ENCODE measurements around the gene FAM228A.

FAM228A gene

DNA sequence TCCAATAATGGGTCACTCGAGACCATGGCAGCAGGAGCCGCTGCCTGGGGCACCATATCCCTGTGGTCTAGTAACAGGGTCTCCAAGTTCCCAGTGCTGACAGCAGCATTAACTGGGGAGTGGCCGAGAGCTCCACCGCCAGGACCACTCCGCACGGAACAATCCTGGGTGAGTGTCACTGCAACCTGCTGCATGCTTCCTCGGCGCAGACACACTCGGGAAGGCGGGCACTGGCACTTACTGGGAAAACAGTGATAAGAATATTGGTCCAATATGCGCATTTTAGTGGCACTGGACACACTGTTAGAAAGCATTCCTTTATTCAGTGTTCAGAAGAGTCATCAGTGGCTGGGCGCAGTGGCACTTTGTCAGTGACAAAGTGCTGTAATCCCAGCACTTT is 29.7 kb downstream of the FAM228A start:
- Mint-ChIP-seq H3K27me3 (ENCODE audit: low read depth, poor library complexity) (peaks cover 3% of the 10 kb centered on the region), H3K27ac (no peak overlapping the region), H3K4me1 (peaks cover 30% of the 10 kb centered on the region), H3K36me3 (ENCODE audit: low read depth) (no peaks in the 10 kb centered on the region), H3K4me3 (no peak overlapping the region), H3K9me3 (no peaks in the 10 kb centered on the region)
- no peak for DNase-seq
- no peak for TF ChIP-seq CTCF (IDR thresholded peaks at IDR 0.05)

DNA sequence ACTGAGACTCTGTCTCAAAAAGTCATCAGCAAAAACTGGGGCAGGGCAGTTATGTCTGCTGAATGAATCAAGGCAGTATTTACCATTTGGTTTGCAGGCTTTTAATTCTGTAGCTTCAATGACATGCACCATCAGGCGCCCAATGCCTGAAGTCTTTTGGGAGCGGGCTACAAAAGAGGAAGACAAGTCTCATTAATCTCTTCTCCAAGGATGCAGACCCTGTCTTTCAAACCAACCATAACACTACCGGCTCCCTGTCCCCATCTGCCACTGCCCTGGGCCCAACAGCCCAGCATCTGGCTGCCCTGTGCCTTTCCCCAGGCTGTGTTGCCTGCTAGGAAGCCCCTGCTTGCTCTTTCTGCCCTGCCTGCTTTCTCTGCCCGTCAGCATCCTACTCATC is 30.3 kb downstream of the FAM228A start:
- no peak for DNase-seq
- H3K4me3 Mint-ChIP-seq = no peak overlapping the region
- H3K27ac Mint-ChIP-seq = no peak overlapping the region
- no peak for TF ChIP-seq CTCF (IDR thresholded peaks at IDR 0.05)
- no peaks in the 10 kb centered on the region for H3K9me3 Mint-ChIP-seq
- peaks cover 3% of the 10 kb centered on the region for H3K27me3 Mint-ChIP-seq (ENCODE audit: low read depth, poor library complexity)
- H3K36me3 Mint-ChIP-seq (ENCODE audit: low read depth) = no peaks in the 10 kb centered on the region
- H3K4me1 Mint-ChIP-seq = peaks cover 30% of the 10 kb centered on the region

DNA sequence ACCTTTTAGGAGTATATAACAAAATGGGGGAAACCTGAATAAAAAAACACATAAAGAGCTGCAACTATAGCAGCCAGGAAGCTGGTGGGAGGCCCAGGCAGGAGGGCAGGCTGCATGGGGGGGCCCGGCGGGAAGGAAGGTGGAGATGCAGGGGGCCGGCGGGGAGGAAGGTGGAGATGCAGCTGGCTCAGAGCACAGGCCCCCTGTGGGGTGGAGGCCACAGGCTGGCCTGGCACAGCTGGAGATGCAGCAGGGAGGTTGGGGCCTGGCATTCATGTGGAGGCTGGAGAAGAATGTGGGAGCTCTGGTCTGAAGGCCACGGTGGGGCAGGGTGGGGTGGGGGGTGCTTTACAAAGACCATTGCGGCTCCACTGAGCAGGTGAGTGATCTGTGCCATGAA is 31.4 kb downstream of the FAM228A start:
- Mint-ChIP-seq H3K4me1 (peaks cover 30% of the 10 kb centered on the region), H3K4me3 (no peak overlapping the region), H3K27me3 (ENCODE audit: low read depth, poor library complexity) (peaks cover 3% of the 10 kb centered on the region), H3K9me3 (no peaks in the 10 kb centered on the region), H3K27ac (no peak overlapping the region), H3K36me3 (ENCODE audit: low read depth) (no peaks in the 10 kb centered on the region)
- no peak for DNase-seq
- TF ChIP-seq CTCF (IDR thresholded peaks at IDR 0.05) = no peak

- no peak overlapping the region for H3K27ac Mint-ChIP-seq
- no peaks in the 10 kb centered on the region for H3K9me3 Mint-ChIP-seq
- peaks cover 30% of the 10 kb centered on the region for H3K4me1 Mint-ChIP-seq
- H3K4me3 Mint-ChIP-seq = no peak overlapping the region
- no peak for TF ChIP-seq CTCF (IDR thresholded peaks at IDR 0.05)
- H3K36me3 Mint-ChIP-seq (ENCODE audit: low read depth) = no peaks in the 10 kb centered on the region
- H3K27me3 Mint-ChIP-seq (ENCODE audit: low read depth, poor library complexity) = peaks cover 3% of the 10 kb centered on the region
- no peak for DNase-seq
These were observed 31.9 kb downstream of the FAM228A start for GRCh38 chr2:24206714-24207113.

- TF ChIP-seq CTCF (IDR thresholded peaks at IDR 0.05) = no peak
- no peak for DNase-seq
- Mint-ChIP-seq H3K4me3 (no peak overlapping the region), H3K36me3 (ENCODE audit: low read depth) (no peaks in the 10 kb centered on the region), H3K9me3 (no peaks in the 10 kb centered on the region), H3K4me1 (peaks cover 28% of the 10 kb centered on the region), H3K27me3 (ENCODE audit: low read depth, poor library complexity) (peaks cover 3% of the 10 kb centered on the region), H3K27ac (no peak overlapping the region)
These were observed 32.5 kb downstream of the FAM228A start for GRCh38 chr2:24207359-24207758.

DNA sequence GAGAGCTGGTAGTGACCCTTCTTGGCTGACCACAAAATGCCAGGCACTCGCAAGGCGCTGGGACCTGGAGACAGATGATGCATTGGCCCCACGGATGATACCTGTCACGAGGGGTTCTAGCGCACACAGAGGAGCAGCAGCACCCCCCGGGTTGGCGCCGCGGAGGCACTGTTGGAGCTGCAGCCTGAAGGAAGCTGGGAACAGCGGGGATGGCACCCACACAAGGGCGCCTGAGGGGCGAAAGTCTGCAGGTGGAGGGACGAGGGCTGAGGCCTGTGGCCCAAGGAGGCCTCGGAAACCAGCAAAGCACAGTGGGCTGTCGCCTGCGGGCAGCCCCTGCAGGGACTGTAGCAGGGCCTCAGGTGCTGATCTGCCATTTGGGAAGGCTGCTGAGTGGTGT is 33.6 kb downstream of the FAM228A start:
- peaks cover 3% of the 10 kb centered on the region for H3K27me3 Mint-ChIP-seq (ENCODE audit: low read depth, poor library complexity)
- H3K4me1 Mint-ChIP-seq = peaks cover 24% of the 10 kb centered on the region
- no peak for TF ChIP-seq CTCF (IDR thresholded peaks at IDR 0.05)
- H3K27ac Mint-ChIP-seq = no peak overlapping the region
- H3K36me3 Mint-ChIP-seq (ENCODE audit: low read depth) = no peaks in the 10 kb centered on the region
- no peak overlapping the region for H3K4me3 Mint-ChIP-seq
- no peak for DNase-seq
- H3K9me3 Mint-ChIP-seq = no peaks in the 10 kb centered on the region
